Thyroid gland (tissue), 4 donors: ENCODE results near the gene CDH4. TPM values are rescaled to one million over a fixed set of nuclear protein-coding genes. Genes with fewer than 3 reads are reported as not detected.

Experiments used
- DNase-seq, 2 donors: peaks; one replicate each; pipeline ENCODE4 v3.0.0-alpha.2; 2019
- H3K27ac ChIP-seq, 3 donors: fragments of 200-600 bp; sonication (generic); 1 replicate in 2 of 3; 2 replicates in 1 of 3; pipeline ENCODE4 v1.5.1; 2016 to 2019; ENCODE audit warnings: mild to moderate bottlenecking in 1 of 3, moderate library complexity in 1 of 3
- H3K27me3 ChIP-seq: fragments of 200-600 bp; sonication (generic); one replicate; pipeline ENCODE4 v1.5.1; 2019
- H3K36me3 ChIP-seq, 2 donors: fragments of 200-600 bp; sonication (generic); one replicate each; pipeline ENCODE4 v1.5.1; 2016 to 2019
- H3K4me1 ChIP-seq, 2 donors: fragments of 200-600 bp; sonication (generic); one replicate each; pipeline ENCODE4 v1.5.1; 2017 to 2019
- H3K4me3 ChIP-seq, 3 donors: fragments of 200-600 bp; sonication (generic); replicated peaks in 1 of 3; 1 replicate in 2 of 3; 2 replicates in 1 of 3; pipeline ENCODE4 v1.5.1; 2016; ENCODE audit warnings: mild to moderate bottlenecking in 1 of 3
- H3K9me3 ChIP-seq: fragments of 200-600 bp; sonication (generic); one replicate; pipeline ENCODE4 v1.5.1; 2017
- POLR2A ChIP-seq, 2 donors: fragments of 450-650 bp; IDR thresholded peaks; one replicate each; pipeline ENCODE4 v1.6.1; 2017; ENCODE audit warnings: antibody characterized with exemption in 2 of 2, mild to moderate bottlenecking in 2 of 2, moderate library complexity in 1 of 2
- WGBS, 2 donors: methylation state at CpG; one replicate each; pipeline ENCODE4 v1.1.5; 2017; 5-methylcytosine and 5-hydroxymethylcytosine counted together
- intact Hi-C: fragments of 100-400 bp; cut with DNase I; formaldehyde crosslinking; loops from one replicate; pipeline ENCODE4 v1.15.1; 2023
- total RNA-seq, 4 donors: library from RNA; depleted of rRNA; stranded (reverse); fragments of >200 nt; gene quantifications; one replicate each; pipeline ENCODE4 v1.2.3, GENCODE V29; 2016
- TF ChIP-seq, protein P1 (sequence below), 6 experiments: fragments of 200-600 bp in 3 of 6; fragments of 450-650 bp in 3 of 6; sonication (generic) in 3 of 6; IDR thresholded peaks; one replicate each; pipeline ENCODE4 v1.5.1; 2016 to 2019; ENCODE audit warnings: antibody characterized with exemption in 6 of 6, mild to moderate bottlenecking in 2 of 6, inconsistent platforms in 1 of 6, moderate library complexity in 1 of 6

Gene CDH4
- total RNA-seq, 4 donors from 2014 or later, result 0.22 to 0.29 (median 0.29) TPM; not detected in 1

DNA sequence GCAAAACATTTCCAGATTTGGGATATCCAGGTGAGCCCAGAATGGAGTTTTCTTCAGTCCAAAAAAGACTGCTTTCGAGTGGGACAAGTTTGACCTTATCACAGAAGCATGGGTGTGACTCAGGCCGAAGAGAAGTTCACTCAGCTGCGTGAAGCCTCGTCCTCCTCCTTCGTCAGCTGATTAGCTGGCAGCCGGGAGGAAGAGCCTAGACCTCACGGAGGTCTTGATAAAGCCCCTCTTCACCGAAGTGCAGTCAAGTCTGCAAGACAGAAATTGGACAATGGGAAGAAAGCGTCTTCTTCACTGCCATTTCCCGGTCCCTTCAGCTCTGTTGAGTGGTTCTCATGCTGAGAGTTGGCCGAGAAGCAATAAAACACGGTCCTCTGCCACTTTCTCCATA, 449.7 kb downstream of the CDH4 start:
- intact Hi-C loops, result no loop called here
- TF ChIP-seq, protein P1, sequence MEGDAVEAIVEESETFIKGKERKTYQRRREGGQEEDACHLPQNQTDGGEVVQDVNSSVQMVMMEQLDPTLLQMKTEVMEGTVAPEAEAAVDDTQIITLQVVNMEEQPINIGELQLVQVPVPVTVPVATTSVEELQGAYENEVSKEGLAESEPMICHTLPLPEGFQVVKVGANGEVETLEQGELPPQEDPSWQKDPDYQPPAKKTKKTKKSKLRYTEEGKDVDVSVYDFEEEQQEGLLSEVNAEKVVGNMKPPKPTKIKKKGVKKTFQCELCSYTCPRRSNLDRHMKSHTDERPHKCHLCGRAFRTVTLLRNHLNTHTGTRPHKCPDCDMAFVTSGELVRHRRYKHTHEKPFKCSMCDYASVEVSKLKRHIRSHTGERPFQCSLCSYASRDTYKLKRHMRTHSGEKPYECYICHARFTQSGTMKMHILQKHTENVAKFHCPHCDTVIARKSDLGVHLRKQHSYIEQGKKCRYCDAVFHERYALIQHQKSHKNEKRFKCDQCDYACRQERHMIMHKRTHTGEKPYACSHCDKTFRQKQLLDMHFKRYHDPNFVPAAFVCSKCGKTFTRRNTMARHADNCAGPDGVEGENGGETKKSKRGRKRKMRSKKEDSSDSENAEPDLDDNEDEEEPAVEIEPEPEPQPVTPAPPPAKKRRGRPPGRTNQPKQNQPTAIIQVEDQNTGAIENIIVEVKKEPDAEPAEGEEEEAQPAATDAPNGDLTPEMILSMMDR (IDR thresholded peaks at IDR 0.05), result no peak
- no peak for TF ChIP-seq POLR2A (IDR thresholded peaks at IDR 0.05)
- Histone ChIP-seq H3K27me3 (no peaks in the 10 kb centered on the region), H3K4me3 (no peak overlapping the region), H3K36me3 (no peaks in the 10 kb centered on the region), H3K4me1 (no peaks in the 10 kb centered on the region), H3K27ac (no peak overlapping the region), H3K9me3 (no peaks in the 10 kb centered on the region)
- WGBS, 2 donors, result 78 to 79% methylated on average over 12 of the region's 12 CpGs
- no peak for DNase-seq

DNA sequence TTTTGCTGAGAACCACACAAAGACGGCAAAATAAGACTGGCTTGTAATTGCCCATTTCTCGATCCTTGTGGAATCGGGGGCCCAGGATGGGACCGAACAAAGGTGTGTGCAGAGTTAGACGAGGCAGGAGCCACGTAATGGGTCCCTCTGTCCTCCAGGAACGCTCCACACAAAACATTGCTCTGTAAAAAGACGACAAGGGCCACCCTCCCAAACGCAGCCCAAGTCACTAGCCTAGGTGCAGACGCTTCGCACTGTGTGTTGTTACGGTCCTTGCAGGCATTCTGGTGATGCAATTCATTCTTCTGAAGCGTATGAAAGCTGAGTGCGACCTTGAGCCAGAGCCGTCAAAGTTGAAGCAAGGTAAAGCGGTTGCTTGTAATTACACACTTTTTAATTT, 450.2 kb downstream of the CDH4 start:
- Histone ChIP-seq H3K9me3 (no peaks in the 10 kb centered on the region), H3K27me3 (no peaks in the 10 kb centered on the region), H3K4me3 (no peak overlapping the region), H3K36me3 (no peaks in the 10 kb centered on the region), H3K4me1 (no peaks in the 10 kb centered on the region), H3K27ac (no peak overlapping the region)
- 79 to 83% methylated on average over 16 of the region's 16 CpGs for WGBS, 2 donors
- TF ChIP-seq, protein P1 (IDR thresholded peaks at IDR 0.05), result no peak
- no peak for TF ChIP-seq POLR2A (IDR thresholded peaks at IDR 0.05)
- no peak for DNase-seq
- intact Hi-C loops, result no loop called here

DNA sequence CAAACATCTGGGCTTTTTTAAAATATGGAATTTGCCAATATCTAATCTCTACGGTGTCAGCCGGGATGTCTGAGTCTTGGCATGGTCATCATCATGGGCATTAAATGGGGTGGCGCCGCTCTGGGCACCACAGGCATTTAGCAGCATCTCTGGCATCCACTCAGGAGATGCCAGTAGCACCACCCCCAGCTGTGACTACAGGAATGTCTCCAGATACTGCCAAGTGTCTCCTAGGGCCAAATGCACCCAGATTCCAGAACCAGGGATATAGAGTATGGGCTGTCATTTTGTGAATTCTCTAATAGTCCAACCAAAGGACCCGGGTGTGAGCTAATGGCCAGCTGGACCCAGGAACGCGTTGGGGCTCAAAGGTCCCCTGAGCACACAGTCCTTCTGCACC, 452.6 kb downstream of the CDH4 start:
- TF ChIP-seq POLR2A (IDR thresholded peaks at IDR 0.05), result no peak
- TF ChIP-seq, protein P1 (IDR thresholded peaks at IDR 0.05), result no peak
- intact Hi-C loops, result no loop called here
- Histone ChIP-seq H3K27me3 (no peaks in the 10 kb centered on the region), H3K27ac (no peak overlapping the region), H3K36me3 (no peaks in the 10 kb centered on the region), H3K9me3 (no peaks in the 10 kb centered on the region), H3K4me1 (no peaks in the 10 kb centered on the region), H3K4me3 (no peak overlapping the region)
- DNase-seq, result no peak
- 86 to 93% methylated on average over 6 to 7 of the region's 7 CpGs for WGBS, 2 donors

DNA sequence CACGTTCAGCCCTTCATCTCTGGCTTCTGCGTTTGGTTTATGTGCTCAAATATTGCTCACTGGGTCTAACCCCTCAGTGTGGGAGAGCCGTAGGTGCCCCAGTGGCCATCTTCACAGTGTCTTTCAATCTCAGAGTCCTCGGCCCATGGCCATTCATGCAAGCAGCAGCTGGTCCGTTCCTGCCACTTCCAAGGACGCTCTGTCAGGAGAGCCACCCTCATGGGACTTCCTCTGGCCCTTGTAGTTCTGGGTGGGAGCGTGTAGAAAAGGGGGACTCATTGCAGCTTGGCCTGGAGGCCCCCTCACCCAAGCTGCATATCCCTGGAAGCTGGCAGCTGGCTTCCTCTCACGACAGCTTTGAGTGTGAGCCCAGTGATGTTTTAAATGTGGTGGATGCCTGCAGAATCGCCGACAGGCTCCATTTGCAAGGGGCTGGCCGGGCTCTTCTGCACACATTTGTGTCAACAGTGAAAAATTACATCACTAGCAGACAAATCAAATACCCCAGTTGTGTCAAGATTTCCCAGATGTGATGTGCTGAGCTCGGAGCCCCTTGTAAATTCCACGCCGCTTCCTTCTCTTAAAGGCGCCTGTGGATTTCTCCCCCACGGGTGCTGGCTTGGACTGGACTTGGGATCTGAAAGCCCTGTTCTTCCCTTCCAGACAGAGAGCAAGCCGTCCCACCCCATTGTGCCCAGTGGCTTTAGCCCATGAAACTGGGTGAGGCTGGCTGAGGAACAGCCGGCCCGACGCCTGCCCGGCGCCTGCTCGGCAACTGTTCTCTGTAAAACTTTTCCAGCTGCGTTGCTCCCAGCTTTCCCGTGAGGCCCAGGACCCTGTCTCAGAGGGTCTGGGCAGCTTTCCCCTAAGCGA, 453.6 kb downstream of the CDH4 start:
- WGBS, 2 donors, result 60 to 77% methylated on average over 23 to 25 of the region's 26 CpGs
- intact Hi-C loops, result no loop called here

More for the DNA sequence above, 453.6 kb downstream of the CDH4 start:
- no peak for TF ChIP-seq POLR2A (IDR thresholded peaks at IDR 0.05)
- TF ChIP-seq, protein P1 (IDR thresholded peaks at IDR 0.05), result no peak
- no peak for DNase-seq
- Histone ChIP-seq H3K4me3 (no peak overlapping the region), H3K4me1 (no peaks in the 10 kb centered on the region), H3K9me3 (no peaks in the 10 kb centered on the region), H3K27ac (no peak overlapping the region), H3K27me3 (no peaks in the 10 kb centered on the region), H3K36me3 (no peaks in the 10 kb centered on the region)
